ENCODE data around the gene SGTB.
"Not testable (repeated sequence)": the region's sequence is repeated elsewhere in the genome, so short reads cannot be mapped to it uniquely, and the experiment has no call there.

The SGTB gene

GRCh38 chr5:65734196-65734775, 12.4 kb upstream of the SGTB start:
- not testable (repeated sequence) for DNase-seq

DNA sequence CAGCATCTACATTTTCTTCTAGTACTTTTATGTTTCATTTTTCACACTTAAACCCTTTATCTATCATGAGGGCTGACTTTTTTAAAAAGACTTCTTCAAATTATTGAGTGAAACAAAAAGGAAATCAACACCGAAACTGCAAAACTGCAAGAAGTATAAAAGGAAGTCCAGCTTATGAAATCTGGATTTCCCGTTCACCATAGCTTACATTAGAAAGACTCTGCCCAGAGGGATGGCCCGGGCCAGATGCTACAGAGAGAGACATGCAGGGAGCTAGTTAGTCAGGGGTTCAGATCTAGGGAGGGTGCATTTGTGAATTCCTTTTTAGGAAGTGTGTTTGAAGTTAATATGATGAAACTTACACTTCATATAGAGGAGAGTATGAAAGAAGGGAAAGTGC, 10.1 kb upstream of the SGTB start:
- not testable (repeated sequence) for DNase-seq

DNA sequence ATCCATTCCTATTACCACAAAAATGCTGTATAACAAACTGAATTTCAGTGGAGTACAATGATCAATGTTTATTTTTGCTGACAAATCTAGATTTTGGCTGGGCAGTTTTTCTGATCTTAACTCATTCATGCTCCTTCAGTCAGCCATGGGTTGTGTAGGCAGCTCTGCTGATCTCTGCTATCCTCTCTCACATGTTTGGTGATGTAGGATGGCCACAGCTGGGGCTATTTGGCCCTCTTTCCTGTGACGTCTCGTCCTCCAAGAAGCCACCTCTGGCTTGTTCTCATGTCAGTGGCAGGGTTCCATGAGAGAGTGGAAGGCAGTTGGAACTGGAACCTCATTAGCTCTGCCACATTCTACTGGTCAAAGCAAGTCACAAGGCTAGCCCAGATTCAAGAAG, 9.0 kb upstream of the SGTB start:
- DNase-seq, result no peak

DNA sequence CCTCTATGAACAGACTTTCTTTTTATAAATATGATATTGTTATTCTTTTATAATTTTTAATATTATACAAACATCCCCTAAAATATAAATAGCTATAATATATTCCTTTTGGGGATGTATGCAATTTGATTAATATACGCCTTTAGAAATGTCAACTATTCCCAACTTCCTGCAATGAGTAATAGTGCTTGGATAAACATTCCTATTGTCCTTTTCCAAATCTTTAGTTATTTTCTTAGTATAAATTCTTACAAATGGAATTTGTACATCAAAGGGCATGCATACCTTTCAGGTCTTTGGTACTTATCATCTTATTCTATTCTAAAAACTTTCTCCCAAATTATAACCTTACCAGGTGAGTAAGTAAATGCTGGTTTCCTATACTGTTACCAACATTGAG, 6.3 kb upstream of the SGTB start:
- no peak for DNase-seq

GRCh38 chr5:65727491-65728156, 5.7 kb upstream of the SGTB start:
- no peak for DNase-seq

- DNase-seq, result peak in 1 of 2 experiments; percentile 16
Observed at GRCh38 chr5:65722575-65723403, 880 bp upstream of the SGTB start.

- peak in 1 of 2 experiments; percentile 15 for DNase-seq
Observed at GRCh38 chr5:65721050-65721719, 724 bp downstream of the SGTB start.

DNA sequence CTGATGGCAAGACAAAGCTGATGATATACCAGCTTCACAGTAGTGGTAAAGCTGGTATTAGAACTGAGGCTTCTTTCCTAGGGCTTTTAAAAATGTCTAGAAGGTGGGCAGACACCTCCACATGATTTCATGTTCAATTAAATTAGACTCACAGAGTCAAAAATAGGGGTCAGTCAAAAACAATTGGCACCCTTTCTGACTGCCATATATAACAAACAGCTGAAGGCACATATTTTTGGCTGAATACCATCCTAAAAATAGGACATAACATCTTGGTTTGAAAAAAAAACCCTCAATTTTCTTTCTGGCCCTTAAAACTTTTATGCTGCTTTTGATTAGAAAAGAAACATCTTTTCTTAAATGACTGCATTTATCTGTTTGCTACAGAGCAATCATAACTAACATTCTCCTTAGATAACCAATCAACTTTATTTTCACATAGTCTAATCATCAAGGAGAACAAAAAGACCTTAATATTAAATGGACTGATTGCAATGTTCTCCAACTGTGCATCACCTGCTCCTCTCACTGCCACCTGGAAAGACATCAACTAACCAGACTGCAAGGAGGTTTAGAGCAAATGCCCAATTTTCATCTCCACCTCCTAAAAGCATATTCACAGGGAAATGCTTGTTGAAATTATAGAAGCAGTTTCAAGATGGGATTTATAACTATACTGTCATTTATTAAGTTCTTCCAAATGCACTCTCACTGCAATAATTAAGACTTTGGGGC, 3.2 kb downstream of the SGTB start:
- no peak for DNase-seq

DNA sequence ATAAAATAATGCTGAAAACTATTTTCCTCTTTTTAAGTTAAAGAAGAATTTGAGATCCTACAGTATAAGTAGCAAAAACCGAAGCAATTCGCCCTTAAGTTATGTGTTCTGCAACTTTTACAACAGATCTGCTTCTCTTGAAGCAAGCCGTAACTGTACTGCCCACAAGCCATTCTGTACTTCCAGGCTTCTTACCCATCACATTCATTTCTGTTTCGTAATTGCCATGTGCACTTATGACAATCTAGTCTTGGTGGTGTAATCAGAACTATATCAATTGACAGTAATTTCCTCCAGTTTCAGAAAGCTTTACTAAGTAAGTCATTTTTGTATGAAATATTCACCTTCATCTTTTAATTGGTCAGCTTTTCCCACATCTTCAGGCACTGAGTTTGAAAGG, 13.8 kb downstream of the SGTB start:
- no peak for DNase-seq

DNA sequence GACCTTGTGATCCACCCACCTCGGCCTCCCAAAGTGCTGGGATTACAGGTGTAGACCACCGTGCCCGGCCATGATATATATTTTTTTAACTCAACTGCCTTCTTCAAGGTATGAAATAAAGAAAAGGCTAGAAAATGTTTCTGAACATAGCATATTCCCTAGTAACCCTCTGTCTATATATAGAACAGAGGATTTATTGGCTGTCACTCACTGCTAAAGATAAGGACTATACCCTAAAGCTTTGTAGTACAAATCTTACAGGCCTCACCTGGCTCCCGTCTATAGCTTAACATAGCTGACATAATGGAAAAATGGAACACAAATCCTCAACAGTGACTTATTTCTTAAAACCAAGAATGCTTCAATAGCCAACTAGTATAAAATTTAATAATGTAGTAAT, 14.2 kb downstream of the SGTB start:
- DNase-seq, result no peak

GRCh38 chr5:65704621-65705239, 17.2 kb downstream of the SGTB start:
- no peak for DNase-seq

DNA sequence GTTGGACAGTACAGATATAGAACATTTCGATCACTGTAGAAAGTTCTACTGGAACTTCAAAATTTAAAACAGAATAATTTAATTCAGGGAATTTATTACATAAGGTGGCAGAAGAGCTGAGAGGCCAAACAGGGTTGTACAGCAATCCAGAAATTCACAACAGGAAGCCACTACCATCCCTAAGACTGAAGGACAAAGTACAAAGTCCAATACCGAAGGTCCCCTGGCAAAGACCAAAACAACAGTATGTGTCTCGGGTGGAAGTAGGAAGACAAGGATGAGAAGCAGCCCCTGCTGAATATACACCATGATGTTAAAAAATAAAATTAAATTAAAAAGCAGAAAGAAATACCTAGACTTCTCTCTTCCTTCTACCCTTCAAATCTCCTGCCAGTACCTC, 19.9 kb downstream of the SGTB start:
- DNase-seq, result no peak

GRCh38 chr5:65699338-65699737, 22.6 kb downstream of the SGTB start:
- no peak for DNase-seq

GRCh38 chr5:65696892-65697291, 25.0 kb downstream of the SGTB start:
- no peak for DNase-seq

DNA sequence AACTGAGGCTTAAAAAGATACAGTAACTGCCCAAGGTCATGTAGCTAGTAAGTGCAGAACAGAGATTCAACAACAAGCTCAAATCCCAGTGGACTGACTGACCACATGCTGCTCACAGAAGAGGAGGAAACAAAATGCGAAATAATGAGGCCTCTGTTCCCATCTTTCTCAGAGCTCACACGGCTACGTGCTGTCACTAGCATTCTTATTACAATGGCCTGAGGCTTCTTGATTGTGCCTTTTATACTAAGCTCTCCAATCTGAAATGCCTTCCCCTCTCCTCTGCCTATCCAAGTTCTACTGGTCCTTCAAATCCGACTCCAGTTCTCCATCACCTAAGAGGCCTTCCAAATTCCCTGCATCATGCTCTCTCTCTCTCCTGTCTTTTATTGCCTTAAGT, 26.0 kb downstream of the SGTB start:
- DNase-seq, result no peak

DNA sequence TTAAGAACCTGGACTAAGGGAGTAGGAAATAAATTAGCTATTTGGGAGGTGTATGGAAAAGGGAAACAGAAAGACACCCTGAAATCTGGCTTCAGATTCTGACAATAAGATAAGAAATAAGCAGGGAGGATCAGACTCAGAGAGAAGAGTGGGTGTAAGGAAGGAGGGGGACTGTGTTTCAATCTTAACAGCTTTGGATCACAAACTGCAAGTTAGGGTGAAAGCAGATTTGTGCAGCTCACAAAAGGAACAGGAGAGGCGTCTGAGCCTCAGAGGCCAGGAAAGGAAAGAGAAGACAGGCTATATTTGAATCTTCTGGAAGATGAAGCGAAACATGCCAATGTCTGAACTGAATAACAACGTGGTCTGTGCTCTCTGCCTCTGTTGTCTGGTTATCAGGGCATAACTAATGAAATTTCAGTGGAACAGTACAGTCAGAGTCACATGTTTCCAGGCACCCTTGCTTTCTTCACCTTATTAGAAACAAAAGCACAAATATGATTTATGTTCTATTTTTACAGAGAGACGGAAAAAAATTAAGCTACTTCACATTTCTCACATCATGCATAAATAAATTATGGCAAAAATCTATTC, 26.6 kb downstream of the SGTB start:
- DNase-seq, result no peak

GRCh38 chr5:65693121-65693520, 28.8 kb downstream of the SGTB start:
- DNase-seq, result no peak

- no peak for DNase-seq
Observed at GRCh38 chr5:65682148-65682547, 39.8 kb downstream of the SGTB start.

- not testable (repeated sequence) for DNase-seq
Observed at GRCh38 chr5:65676056-65676455, 45.9 kb downstream of the SGTB start.

DNA sequence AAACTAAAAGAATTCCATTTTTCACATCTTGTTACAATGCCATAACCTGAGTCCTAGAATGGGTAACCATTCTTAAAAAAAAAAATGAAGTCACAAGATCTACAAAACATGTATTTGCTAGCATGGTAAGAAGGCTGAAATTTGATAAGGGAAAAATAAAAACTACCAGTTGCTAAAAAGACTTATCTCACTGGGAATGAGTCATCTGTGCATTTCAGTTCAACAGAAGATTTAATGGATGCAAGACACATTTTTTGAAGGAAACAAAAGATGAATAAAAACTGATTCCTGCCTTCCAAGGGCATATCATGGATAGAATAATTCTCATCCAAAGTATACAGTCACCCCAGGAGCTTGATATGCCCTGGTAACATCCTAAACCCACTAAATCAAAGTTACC, 47.2 kb downstream of the SGTB start:
- no peak for DNase-seq

GRCh38 chr5:65672796-65673195, 49.1 kb downstream of the SGTB start:
- no peak for DNase-seq

GRCh38 chr5:65668696-65669095, 53.2 kb downstream of the SGTB start:
- no peak for DNase-seq
